Suprapubic skin (tissue), 3 donors: ENCODE results near the gene CLTC.

ENCODE experiments used
- CTCF ChIP-seq, 2 donors: fragments of 200-600 bp in 1 of 2; fragments of 450-650 bp in 1 of 2; sonication (generic) in 1 of 2; IDR thresholded peaks; one replicate each; pipeline ENCODE4 v1.5.1; 2016 to 2019; ENCODE audit warnings: antibody characterized with exemption in 2 of 2, mild to moderate bottlenecking in 1 of 2, moderate library complexity in 1 of 2
- POLR2AphosphoS5 ChIP-seq, 3 donors: sonication (generic); formaldehyde crosslinking; IDR thresholded peaks; one replicate each; pipeline ENCODE4 v1.6.1; 2017; ENCODE audit warnings: antibody characterized with exemption in 3 of 3

GRCh38 chr17:59698143-59698542 is 78.4 kb downstream of the CLTC start:
- no peak for TF ChIP-seq CTCF (IDR thresholded peaks at IDR 0.05)
- TF ChIP-seq POLR2AphosphoS5 (IDR thresholded peaks at IDR 0.05) = no peak
